GM12875 (cell line): ENCODE data around the gene SRC.

Experiments used
- H3K4me3 ChIP-seq: one replicate; pipeline ENCODE4 v1.5.1; 2011; ENCODE audit warnings: low read depth, low read length, control low read depth
- CTCF ChIP-seq: IDR thresholded peaks from 2 replicates; pipeline ENCODE4 v1.5.1; 2011; ENCODE audit warnings: low read depth, mild to moderate bottlenecking, control low read depth, inconsistent platforms, low read length, moderate library complexity, borderline replicate concordance; ENCODE audit not compliant: insufficient read depth

The SRC gene

GRCh38 chr20:37347891-37348791, 2.2 kb downstream of the SRC start:
- peak overlapping the region; percentile 56 for H3K4me3 ChIP-seq
- no peak for TF ChIP-seq CTCF

- TF ChIP-seq CTCF: no peak
- H3K4me3 ChIP-seq: no peak overlapping the region
Measured at GRCh38 chr20:37348792-37349516, 3.0 kb downstream of the SRC start.

GRCh38 chr20:37349517-37350491, 3.9 kb downstream of the SRC start:
- TF ChIP-seq CTCF: no peak
- H3K4me3 ChIP-seq: no peak overlapping the region

GRCh38 chr20:37350649-37351574, 5.0 kb downstream of the SRC start:
- H3K4me3 ChIP-seq: no peak overlapping the region
- no peak for TF ChIP-seq CTCF

GRCh38 chr20:37351689-37352607, 6.0 kb downstream of the SRC start:
- TF ChIP-seq CTCF: no peak
- no peak overlapping the region for H3K4me3 ChIP-seq
